Measurements from ENCODE around the gene EPOP.

EPOP gene

GRCh38 chr17:38674749-38675615 lies at the start of gene EPOP:
TSS of gene EPOP (minus strand) at chr17:38674957. CDS start at chr17:38674495, 462 bp downstream.
- TF ChIP-seq CTCF (IDR thresholded peaks at IDR 0.05; ENCODE audit: insufficient read depth, low read depth, low read length, missing control alignments): no peak
- peak within 1 kb of the TSS; percentile 43 for H3K4me3 ChIP-seq (ENCODE audit: low read length)
- DNase-seq (ENCODE audit: low read depth): peak; percentile 89

GRCh38 chr17:38721802-38722201 lies 47.0 kb upstream of the EPOP start:
- no peak overlapping the region for H3K4me3 ChIP-seq (ENCODE audit: low read length)
- TF ChIP-seq CTCF (IDR thresholded peaks at IDR 0.05; ENCODE audit: insufficient read depth, low read depth, low read length, missing control alignments): no peak
- DNase-seq (ENCODE audit: low read depth): no peak

GRCh38 chr17:38720941-38721340 lies 46.2 kb upstream of the EPOP start:
- DNase-seq (ENCODE audit: low read depth): no peak
- no peak for TF ChIP-seq CTCF (IDR thresholded peaks at IDR 0.05; ENCODE audit: insufficient read depth, low read depth, low read length, missing control alignments)
- no peak overlapping the region for H3K4me3 ChIP-seq (ENCODE audit: low read length)

DNA sequence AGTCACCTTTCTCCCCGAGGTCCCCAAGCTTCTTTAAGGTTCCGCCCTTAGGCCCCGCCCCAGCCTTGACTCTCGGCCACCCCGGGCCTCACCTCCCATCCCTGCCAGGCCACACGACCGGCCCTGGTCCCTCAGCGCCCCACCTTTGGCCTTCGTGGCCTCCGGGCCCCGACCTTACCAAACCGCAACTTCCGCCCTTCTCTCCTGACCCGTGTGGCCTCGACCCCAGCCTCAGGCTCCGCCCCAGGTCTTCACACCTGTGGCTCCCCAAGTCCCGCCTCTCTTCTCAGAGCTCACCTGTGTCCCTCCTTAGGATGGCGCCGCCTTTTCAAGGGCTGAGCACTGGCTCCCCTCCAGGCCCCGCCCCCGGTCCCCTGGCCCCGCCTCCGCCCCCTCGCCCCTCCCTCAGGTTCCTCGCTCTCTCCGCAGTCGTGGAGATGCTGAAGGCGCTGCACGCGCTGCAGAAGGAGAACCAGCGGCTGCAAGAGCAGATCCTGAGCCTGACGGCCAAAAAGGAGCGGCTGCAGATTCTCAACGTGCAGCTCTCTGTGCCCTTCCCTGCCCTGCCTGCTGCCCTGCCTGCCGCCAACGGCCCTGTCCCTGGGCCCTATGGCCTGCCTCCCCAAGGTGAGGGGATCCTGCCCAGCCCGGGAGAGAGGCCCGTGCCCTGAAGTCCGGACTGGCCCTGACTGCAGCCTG lies 45.3 kb upstream of the EPOP start:
- DNase-seq (ENCODE audit: low read depth): no peak
- no peak overlapping the region for H3K4me3 ChIP-seq (ENCODE audit: low read length)
- no peak for TF ChIP-seq CTCF (IDR thresholded peaks at IDR 0.05; ENCODE audit: insufficient read depth, low read depth, low read length, missing control alignments)

DNA sequence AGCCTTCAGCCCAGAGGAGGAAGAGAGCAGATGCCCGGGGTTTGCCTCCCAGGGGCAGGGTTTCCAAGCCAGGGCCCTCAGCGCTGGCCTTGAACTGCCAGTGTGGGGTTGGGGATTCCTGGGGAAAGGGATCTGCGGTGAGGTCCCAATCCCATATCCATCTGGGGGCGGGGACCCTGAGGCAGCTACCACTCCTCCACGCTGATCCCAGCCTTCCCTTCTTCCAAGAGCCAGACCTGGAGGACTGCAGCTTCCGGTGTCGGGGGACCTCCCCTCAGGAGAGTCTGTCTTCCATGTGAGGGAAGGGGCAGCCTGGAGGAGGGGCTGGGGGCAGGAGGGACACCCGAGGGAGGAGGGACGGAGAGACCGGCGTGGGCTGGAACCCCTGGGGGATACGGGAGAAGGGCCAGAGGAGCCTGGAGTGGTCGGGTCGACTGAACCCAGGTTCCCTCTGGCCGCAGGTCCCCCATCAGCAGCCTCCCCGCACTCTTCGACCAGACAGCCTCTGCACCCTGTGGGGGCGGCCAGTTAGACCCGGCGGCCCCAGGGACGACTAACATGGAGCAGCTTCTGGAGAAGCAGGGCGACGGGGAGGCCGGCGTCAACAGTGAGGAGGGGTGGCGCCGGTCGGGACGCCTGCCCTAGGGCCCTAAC lies 44.7 kb upstream of the EPOP start:
- no peak overlapping the region for H3K4me3 ChIP-seq (ENCODE audit: low read length)
- no peak for TF ChIP-seq CTCF (IDR thresholded peaks at IDR 0.05; ENCODE audit: insufficient read depth, low read depth, low read length, missing control alignments)
- DNase-seq (ENCODE audit: low read depth): no peak

DNA sequence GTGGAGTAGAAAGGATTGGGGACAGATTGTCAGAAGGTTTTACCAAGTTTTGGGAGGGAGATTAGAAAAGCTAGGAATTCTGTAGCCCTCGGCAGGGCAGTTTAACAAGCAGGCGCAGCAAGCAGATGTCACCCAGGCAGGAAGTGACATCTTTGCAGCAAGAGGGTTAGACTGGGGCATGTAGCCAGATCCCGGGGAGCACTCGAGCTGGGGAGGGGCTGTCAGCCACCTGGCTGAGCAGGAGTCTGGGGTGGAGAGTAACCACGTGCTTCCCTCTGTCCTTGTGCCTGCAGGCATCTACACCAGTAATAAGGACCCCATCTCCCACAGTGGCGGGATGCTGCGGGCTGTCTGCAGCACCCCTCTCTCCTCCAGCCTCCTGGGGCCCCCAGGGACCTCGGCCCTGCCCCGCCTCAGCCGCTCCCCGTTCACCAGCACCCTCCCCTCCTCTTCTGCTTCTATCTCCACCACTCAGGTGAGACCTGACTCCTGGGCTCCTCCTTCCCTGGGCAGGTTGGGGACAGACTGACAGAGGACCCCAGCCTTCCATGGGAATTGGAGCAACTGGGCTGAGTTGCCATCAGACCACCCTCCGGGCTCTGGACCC lies 42.5 kb upstream of the EPOP start:
- no peak for TF ChIP-seq CTCF (IDR thresholded peaks at IDR 0.05; ENCODE audit: insufficient read depth, low read depth, low read length, missing control alignments)
- DNase-seq (ENCODE audit: low read depth): no peak
- no peak overlapping the region for H3K4me3 ChIP-seq (ENCODE audit: low read length)
